Karpas-422 (cell line): Measurements from ENCODE around the gene TLE4. TPM values are rescaled to one million over a fixed set of nuclear protein-coding genes. Genes with fewer than 3 reads are reported as not detected.

Experiments used
- DNase-seq: peaks from one replicate; pipeline ENCODE4 v3.0.0-alpha.2; 2015
- H2AFZ ChIP-seq: fragments of 200-600 bp; sonication (generic); 2 replicates; pipeline ENCODE4 v1.6.1; 2014; ENCODE audit warnings: antibody characterized with exemption, low read length, mixed read lengths
- H3K27ac ChIP-seq: fragments of 200-600 bp; sonication (generic); 2 replicates; pipeline ENCODE4 v1.5.1; 2014; ENCODE audit warnings: mild to moderate bottlenecking, low read length, moderate library complexity
- H3K27me3 ChIP-seq: fragments of 200-600 bp; sonication (generic); 2 replicates; pipeline ENCODE4 v1.6.1; 2014; ENCODE audit warnings: low read length, mixed read lengths
- H3K36me3 ChIP-seq: fragments of 200-600 bp; sonication (generic); 2 replicates; pipeline ENCODE4 v1.6.1; 2014; ENCODE audit warnings: low read length, mixed read lengths; ENCODE audit not compliant: insufficient read depth
- H3K4me1 ChIP-seq: fragments of 200-600 bp; sonication (generic); 2 replicates; pipeline ENCODE4 v1.6.1; 2014; ENCODE audit warnings: mild to moderate bottlenecking, low read length, mixed read lengths
- H3K4me2 ChIP-seq: fragments of 200-600 bp; sonication (generic); 2 replicates; pipeline ENCODE4 v1.6.1; 2014; ENCODE audit warnings: low read length, low read depth, mild to moderate bottlenecking; ENCODE audit not compliant: poor library complexity, severe bottlenecking
- H3K4me3 ChIP-seq: fragments of 200-600 bp; sonication (generic); 2 replicates; pipeline ENCODE4 v1.5.1; 2014; ENCODE audit warnings: mild to moderate bottlenecking, antibody characterized with exemption, low read length, mixed read lengths
- H3K79me2 ChIP-seq: fragments of 200-600 bp; sonication (generic); 2 replicates; pipeline ENCODE4 v1.6.1; 2014; ENCODE audit warnings: mild to moderate bottlenecking, low read length, mixed read lengths
- H3K9ac ChIP-seq: fragments of 200-600 bp; sonication (generic); 2 replicates; pipeline ENCODE4 v1.6.0; 2014; ENCODE audit warnings: low read length
- H3K9me2 ChIP-seq: fragments of 200-600 bp; sonication (generic), shearing (Covaris generic); replicated peaks from 2 replicates; pipeline ENCODE4 v1.6.0; 2014; ENCODE audit warnings: mild to moderate bottlenecking, low read length, moderate library complexity; ENCODE audit not compliant: insufficient read depth
- H3K9me3 ChIP-seq: fragments of 300-700, 200-600 bp; sonication (generic); 2 replicates; pipeline ENCODE4 v1.6.1; 2014; ENCODE audit warnings: low read length, mixed read lengths
- H4K20me1 ChIP-seq: fragments of 200-600 bp; sonication (generic); 2 replicates; pipeline ENCODE4 v1.6.1; 2014; ENCODE audit warnings: mild to moderate bottlenecking, antibody characterized with exemption, low read length, low read depth; ENCODE audit not compliant: insufficient read depth
- total RNA-seq: library from RNA; depleted of rRNA; stranded (reverse); fragments of >200 nt; shearing (Covaris generic); gene quantifications from 2 replicates; pipeline ENCODE4 v1.2.3, GENCODE V29; 2014; ENCODE audit warnings: low replicate concordance

TLE4 gene
- total RNA-seq, 1 experiment from 2014 or later, result 65.3 TPM

GRCh38 chr9:79662537-79662956, 90.8 kb downstream of the TLE4 start:
- H3K9me3 ChIP-seq, result no peaks in the 10 kb centered on the region
- H3K4me2 ChIP-seq, result no peak overlapping the region
- 0 out of 2 replicates have a peak, but pooled peaks cover 10% of the 10 kb centered on the region for H3K36me3 ChIP-seq
- H3K9ac ChIP-seq, result no peak overlapping the region
- H3K27ac ChIP-seq, result no peak overlapping the region
- peaks cover 2% of the 10 kb centered on the region; the same call in 1 of the 2 replicates for H3K4me1 ChIP-seq
- no peaks in the 10 kb centered on the region for H3K27me3 ChIP-seq
- H3K79me2 ChIP-seq, result peaks cover 79% of the 10 kb centered on the region
- H2AFZ ChIP-seq, result no peak overlapping the region
- no peak overlapping the region for H3K4me3 ChIP-seq
- no peak for DNase-seq
- H4K20me1 ChIP-seq, result no peaks in the 10 kb centered on the region
- H3K9me2 ChIP-seq, result no peaks in the 10 kb centered on the region

DNA sequence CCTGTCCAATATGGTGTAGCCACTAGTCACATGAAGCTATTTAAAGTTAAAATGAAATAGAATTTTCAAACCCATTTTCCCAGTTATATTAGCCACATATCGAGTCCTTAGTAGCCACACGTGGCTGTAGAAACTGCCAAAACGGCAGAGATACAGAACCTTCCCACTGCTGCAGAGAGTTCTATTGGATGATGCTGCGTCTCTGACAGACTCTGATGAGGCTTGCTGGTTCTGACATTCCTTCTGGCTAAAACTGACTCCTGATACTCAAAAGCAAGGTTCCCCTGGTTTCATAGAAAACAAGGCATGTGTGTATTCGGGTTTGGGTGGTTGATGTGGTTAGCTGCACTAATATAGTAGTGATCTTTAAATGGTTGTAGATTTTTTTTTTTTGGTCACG, 91.5 kb downstream of the TLE4 start:
- H3K27ac ChIP-seq, result no peak overlapping the region
- no peak overlapping the region for H3K9ac ChIP-seq
- H3K36me3 ChIP-seq, result 0 out of 2 replicates have a peak, but pooled peaks cover 16% of the 10 kb centered on the region
- no peak overlapping the region for H3K4me2 ChIP-seq
- DNase-seq, result no peak
- no peak overlapping the region for H3K4me3 ChIP-seq
- H3K27me3 ChIP-seq, result no peaks in the 10 kb centered on the region
- H3K9me2 ChIP-seq, result no peaks in the 10 kb centered on the region
- H4K20me1 ChIP-seq, result no peaks in the 10 kb centered on the region
- H3K4me1 ChIP-seq, result peaks cover 8% of the 10 kb centered on the region
- H3K79me2 ChIP-seq, result peaks cover 80% of the 10 kb centered on the region
- no peaks in the 10 kb centered on the region for H3K9me3 ChIP-seq
- H2AFZ ChIP-seq, result no peak overlapping the region

DNA sequence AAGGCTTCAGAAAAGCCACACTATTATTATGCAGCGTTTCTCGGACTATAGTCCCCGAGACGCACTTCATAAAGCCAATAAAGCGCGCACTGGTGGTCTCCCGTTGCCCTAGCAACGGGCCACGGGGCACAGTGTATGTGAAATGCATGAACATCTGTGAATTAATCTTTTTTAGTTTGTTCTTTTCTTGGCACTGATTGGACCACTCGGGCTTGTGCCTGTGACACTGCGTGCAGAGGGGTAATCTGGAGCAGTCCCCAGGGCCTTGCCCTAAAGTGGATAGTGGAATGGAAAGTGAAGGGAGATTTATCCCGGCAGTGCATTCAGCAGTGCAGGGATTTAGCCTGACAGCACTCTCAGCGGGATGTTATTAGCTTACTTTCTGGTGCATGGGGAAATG, 92.1 kb downstream of the TLE4 start:
- Histone ChIP-seq H2AFZ (no peak overlapping the region), H3K4me2 (no peak overlapping the region), H3K27ac (no peak overlapping the region), H3K4me3 (no peak overlapping the region), H3K9me2 (no peaks in the 10 kb centered on the region), H3K27me3 (no peaks in the 10 kb centered on the region), H3K9ac (no peak overlapping the region), H4K20me1 (no peaks in the 10 kb centered on the region), H3K36me3 (0 out of 2 replicates have a peak, but pooled peaks cover 11% of the 10 kb centered on the region), H3K4me1 (peaks cover 12% of the 10 kb centered on the region), H3K79me2 (peaks cover 77% of the 10 kb centered on the region), H3K9me3 (no peaks in the 10 kb centered on the region)
- no peak for DNase-seq

DNA sequence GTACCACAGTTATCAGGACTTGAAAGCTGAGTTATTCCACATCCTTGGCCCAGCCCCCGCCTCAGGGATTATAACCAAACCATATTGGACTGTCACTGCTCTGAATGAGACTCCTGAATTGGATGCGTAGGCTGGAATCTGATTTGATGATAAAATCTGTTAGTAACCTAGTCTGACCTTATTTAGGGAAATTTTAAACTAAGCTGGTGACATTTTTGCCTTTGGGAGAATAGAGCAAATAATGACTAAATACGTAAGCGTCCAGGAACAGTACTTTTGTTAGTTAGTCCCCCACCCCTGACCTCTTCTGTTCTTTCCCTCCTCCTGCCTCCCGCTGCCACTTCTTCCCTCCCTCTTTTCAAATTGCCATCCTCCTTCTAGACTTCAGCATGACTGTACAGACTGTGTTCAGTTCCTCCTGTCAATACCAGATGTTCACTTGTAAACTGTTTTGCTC, 92.6 kb downstream of the TLE4 start:
- DNase-seq, result no peak
- no peak overlapping the region for H3K4me3 ChIP-seq
- no peak overlapping the region for H3K9ac ChIP-seq
- H3K79me2 ChIP-seq, result peaks cover 80% of the 10 kb centered on the region
- no peaks in the 10 kb centered on the region for H3K9me2 ChIP-seq
- H4K20me1 ChIP-seq, result no peaks in the 10 kb centered on the region
- H3K36me3 ChIP-seq, result 0 out of 2 replicates have a peak, but pooled peaks cover 11% of the 10 kb centered on the region
- H3K4me2 ChIP-seq, result no peak overlapping the region
- H3K9me3 ChIP-seq, result no peaks in the 10 kb centered on the region
- H2AFZ ChIP-seq, result no peak overlapping the region
- peaks cover 12% of the 10 kb centered on the region for H3K4me1 ChIP-seq
- no peaks in the 10 kb centered on the region for H3K27me3 ChIP-seq
- no peak overlapping the region for H3K27ac ChIP-seq

GRCh38 chr9:79665369-79665768, 93.6 kb downstream of the TLE4 start:
- Histone ChIP-seq H3K4me1 (peaks cover 12% of the 10 kb centered on the region), H3K9ac (no peak overlapping the region), H3K36me3 (0 out of 2 replicates have a peak, but pooled peaks cover 11% of the 10 kb centered on the region), H3K79me2 (peaks cover 83% of the 10 kb centered on the region), H3K27me3 (no peaks in the 10 kb centered on the region), H2AFZ (no peak overlapping the region), H3K4me2 (no peak overlapping the region), H4K20me1 (no peaks in the 10 kb centered on the region), H3K9me3 (no peaks in the 10 kb centered on the region), H3K4me3 (no peak overlapping the region), H3K9me2 (no peaks in the 10 kb centered on the region), H3K27ac (no peak overlapping the region)
- no peak for DNase-seq

- no peaks in the 10 kb centered on the region for H4K20me1 ChIP-seq
- no peak for DNase-seq
- H3K36me3 ChIP-seq, result 0 out of 2 replicates have a peak, but pooled peaks cover 11% of the 10 kb centered on the region
Observed at GRCh38 chr9:79665931-79666330, 94.2 kb downstream of the TLE4 start.

GRCh38 chr9:79667120-79667519, 95.4 kb downstream of the TLE4 start:
- H2AFZ ChIP-seq, result no peak overlapping the region
- H3K9ac ChIP-seq, result no peak overlapping the region
- peaks cover 12% of the 10 kb centered on the region for H3K4me1 ChIP-seq
- no peak overlapping the region for H3K4me2 ChIP-seq
- H3K27ac ChIP-seq, result no peak overlapping the region
- no peak overlapping the region for H3K4me3 ChIP-seq
- H4K20me1 ChIP-seq, result no peaks in the 10 kb centered on the region
- H3K9me2 ChIP-seq, result no peaks in the 10 kb centered on the region
- H3K9me3 ChIP-seq, result no peaks in the 10 kb centered on the region
- 0 out of 2 replicates have a peak, but pooled peaks cover 11% of the 10 kb centered on the region for H3K36me3 ChIP-seq
- no peaks in the 10 kb centered on the region for H3K27me3 ChIP-seq
- peaks cover 80% of the 10 kb centered on the region for H3K79me2 ChIP-seq
- no peak for DNase-seq

More at GRCh38 chr9:79665931-79666330, 94.2 kb downstream of the TLE4 start:
- Histone ChIP-seq H2AFZ (no peak overlapping the region), H3K9me3 (no peaks in the 10 kb centered on the region), H3K9ac (no peak overlapping the region), H3K27me3 (no peaks in the 10 kb centered on the region), H3K4me3 (no peak overlapping the region), H3K4me1 (peaks cover 12% of the 10 kb centered on the region), H3K9me2 (no peaks in the 10 kb centered on the region), H3K79me2 (peaks cover 83% of the 10 kb centered on the region), H3K4me2 (no peak overlapping the region), H3K27ac (no peak overlapping the region)

GRCh38 chr9:79667817-79668436, 96.2 kb downstream of the TLE4 start:
- Histone ChIP-seq H3K9ac (no peak overlapping the region), H3K9me2 (no peaks in the 10 kb centered on the region), H3K9me3 (no peaks in the 10 kb centered on the region), H2AFZ (no peak overlapping the region), H3K27ac (no peak overlapping the region), H3K27me3 (no peaks in the 10 kb centered on the region), H3K79me2 (peaks cover 82% of the 10 kb centered on the region), H3K36me3 (0 out of 2 replicates have a peak, but pooled peaks cover 11% of the 10 kb centered on the region), H3K4me1 (peaks cover 17% of the 10 kb centered on the region), H3K4me2 (no peak overlapping the region), H4K20me1 (no peaks in the 10 kb centered on the region), H3K4me3 (no peak overlapping the region)
- DNase-seq, result no peak
